ENCODE data around the gene PAX8. TPM values are rescaled to one million over a fixed set of nuclear protein-coding genes. Genes with fewer than 3 reads are reported as not detected.

PAX8 gene
- total RNA-seq, 1 experiment from 2014 or later, result 3.4 TPM

GRCh38 chr2:113240915-113241911 is 37.5 kb downstream of the PAX8 start:
- Histone ChIP-seq H3K36me3 (ENCODE audit: low read depth, low read length) (no peaks in the 10 kb centered on the region), H3K4me2 (ENCODE audit: low read length) (peak overlapping the region; percentile 83), H3K9ac (ENCODE audit: low read length) (peak overlapping the region; percentile 87), H3F3A (ENCODE audit: low read length, unreplicated experiment) (peaks cover 7% of the 10 kb centered on the region), H3K27ac (ENCODE audit: low read length) (peak overlapping the region; percentile 98), H3K27me3 (ENCODE audit: low read length) (no peaks in the 10 kb centered on the region), H3K4me1 (ENCODE audit: insufficient read depth, low read length) (peaks cover 50% of the 10 kb centered on the region), H3K79me2 (ENCODE audit: low read length) (peaks cover 31% of the 10 kb centered on the region), H3K9me2 (replicated peaks; ENCODE audit: low read length) (no peaks in the 10 kb centered on the region), H4K20me1 (ENCODE audit: low read length) (no peaks in the 10 kb centered on the region), H3K9me3 (ENCODE audit: low read length) (no peaks in the 10 kb centered on the region), H2AFZ (ENCODE audit: low read length) (no peak overlapping the region), H3K4me3 (ENCODE audit: low read length) (peak overlapping the region; percentile 54; the same call in 1 of the 2 replicates)
- POLR2A ChIA-PET (ENCODE audit: unreplicated experiment), result no interaction called here
- intact Hi-C loops (cut with micrococcal nuclease), result loop anchor here (2.0 kb wide), 2 partner anchors 30 to 162 kb away; no protein-coding TSS in a partner anchor
- ATAC-seq (peak; percentile 91), DNase-seq (peak; percentile 99)
- TF ChIP-seq CTCF (conservative IDR thresholded peaks at IDR 0.05; ENCODE audit: low read depth, low read length) (no peak), EZH2phosphoT487 (IDR thresholded peaks at IDR 0.05; ENCODE audit: borderline replicate concordance, low read length) (no peak), EZH2 (IDR thresholded peaks at IDR 0.05; ENCODE audit: low read length, unreplicated experiment) (no peak)
- CTCF ChIA-PET, result interaction anchor here (0.8 to 1.5 kb wide), 4 partner anchors 8 to 161 kb away, joined by 3 to 10 read pairs (median 4); no protein-coding TSS in a partner anchor
- TSS peak; percentile 11 for BruUV-seq (replicated peaks)

GRCh38 chr2:113240150-113240914 is 38.4 kb downstream of the PAX8 start:
- no peaks in the 10 kb centered on the region for H3K36me3 ChIP-seq (ENCODE audit: low read depth, low read length)
- TF ChIP-seq CTCF (conservative IDR thresholded peaks at IDR 0.05; ENCODE audit: low read depth, low read length), result no peak
- no peak for TF ChIP-seq EZH2phosphoT487 (IDR thresholded peaks at IDR 0.05; ENCODE audit: borderline replicate concordance, low read length)
- TF ChIP-seq EZH2 (IDR thresholded peaks at IDR 0.05; ENCODE audit: low read length, unreplicated experiment), result no peak
- H3K4me3 ChIP-seq (ENCODE audit: low read length), result peak overlapping the region; percentile 54
- peaks cover 50% of the 10 kb centered on the region for H3K4me1 ChIP-seq (ENCODE audit: insufficient read depth, low read length)
- no peaks in the 10 kb centered on the region for H3K27me3 ChIP-seq (ENCODE audit: low read length)
- BruUV-seq (replicated peaks), result TSS peak; percentile 97
- peak overlapping the region; percentile 98 for H3K27ac ChIP-seq (ENCODE audit: low read length)
- no peak overlapping the region for H2AFZ ChIP-seq (ENCODE audit: low read length)
- H4K20me1 ChIP-seq (ENCODE audit: low read length), result no peaks in the 10 kb centered on the region
- H3K9me3 ChIP-seq (ENCODE audit: low read length), result no peaks in the 10 kb centered on the region
- H3K4me2 ChIP-seq (ENCODE audit: low read length), result peak overlapping the region; percentile 83
- peaks cover 7% of the 10 kb centered on the region for H3F3A ChIP-seq (ENCODE audit: low read length, unreplicated experiment)
- CTCF ChIA-PET, result interaction anchor here (0.8 to 1.5 kb wide), 4 partner anchors 9 to 160 kb away, joined by 3 to 10 read pairs (median 4); no protein-coding TSS in a partner anchor
- intact Hi-C loops (cut with micrococcal nuclease), result loop anchor here (2.0 kb wide), 2 partner anchors 30 to 162 kb away; no protein-coding TSS in a partner anchor
- H3K9ac ChIP-seq (ENCODE audit: low read length), result peak overlapping the region; percentile 87
- POLR2A ChIA-PET (ENCODE audit: unreplicated experiment), result interaction anchor here (0.6 to 0.7 kb wide), 2 partner anchors 37 to 299 kb away, joined by 4 read pairs; no protein-coding TSS in a partner anchor
- no peaks in the 10 kb centered on the region for H3K9me2 ChIP-seq (replicated peaks; ENCODE audit: low read length)
- H3K79me2 ChIP-seq (ENCODE audit: low read length), result peaks cover 35% of the 10 kb centered on the region
- DNase-seq, result peak; percentile 88
- ATAC-seq, result peak; percentile 35
